Subcutaneous abdominal adipose tissue (tissue), 5 donors: ENCODE data around the gene KLHL13.

ENCODE experiments used
- H3K27ac ChIP-seq: one replicate; pipeline ENCODE4 v1.7.0; 2013; ENCODE audit warnings: low read depth, mild to moderate bottlenecking, inconsistent platforms, low read length, moderate library complexity
- H3K27me3 ChIP-seq, 5 donors: one replicate each; pipeline ENCODE4 v1.7.0; 2013; ENCODE audit warnings: low read length in 5 of 5, inconsistent platforms in 1 of 5; ENCODE audit not compliant: control insufficient read depth in 5 of 5, insufficient read depth in 4 of 5
- H3K36me3 ChIP-seq, 5 donors: one replicate each; pipeline ENCODE4 v1.7.0; 2013; ENCODE audit warnings: low read length in 5 of 5; ENCODE audit not compliant: control insufficient read depth in 5 of 5, insufficient read depth in 5 of 5
- H3K4me1 ChIP-seq, 5 donors: one replicate each; pipeline ENCODE4 v1.7.0; 2013; ENCODE audit warnings: low read length in 5 of 5, mild to moderate bottlenecking in 3 of 5, moderate library complexity in 1 of 5; ENCODE audit not compliant: control insufficient read depth in 5 of 5, insufficient read depth in 5 of 5
- H3K4me3 ChIP-seq, 5 donors: one replicate each; pipeline ENCODE4 v1.7.0; 2013; ENCODE audit warnings: low read length in 5 of 5, low read depth in 1 of 5
- H3K9ac ChIP-seq, 5 donors: one replicate each; pipeline ENCODE4 v1.7.0; 2013; ENCODE audit warnings: low read length in 5 of 5, mild to moderate bottlenecking in 4 of 5, moderate library complexity in 3 of 5
- H3K9me3 ChIP-seq, 5 donors: one replicate each; pipeline ENCODE4 v1.7.0; 2013; ENCODE audit warnings: low read length in 5 of 5; ENCODE audit not compliant: control insufficient read depth in 5 of 5
- donor health status: healthy.
- donor health status: healthy.
- donor health status: healthy.
- donor health status: healthy.
- donor health status: healthy.

KLHL13 gene

GRCh38 chrX:117998171-117998570, 118.4 kb downstream of the KLHL13 start:
- H3K9ac ChIP-seq = no peak overlapping the region
- peaks cover 0 to 4% (median 0%) of the 10 kb centered on the region in 5 donors for H3K27me3 ChIP-seq
- no peak overlapping the region for H3K27ac ChIP-seq
- H3K36me3 ChIP-seq = no peaks in the 10 kb centered on the region
- no peak overlapping the region for H3K4me3 ChIP-seq
- H3K4me1 ChIP-seq = no peaks in the 10 kb centered on the region
- H3K9me3 ChIP-seq = no peaks in the 10 kb centered on the region

GRCh38 chrX:117996918-117997480, 119.6 kb downstream of the KLHL13 start:
- no peak overlapping the region for H3K9ac ChIP-seq
- H3K36me3 ChIP-seq = no peaks in the 10 kb centered on the region
- H3K27me3 ChIP-seq = peaks cover 0 to 4% (median 0%) of the 10 kb centered on the region in 5 donors
- no peak overlapping the region for H3K27ac ChIP-seq
- no peaks in the 10 kb centered on the region for H3K4me1 ChIP-seq
- H3K9me3 ChIP-seq = no peaks in the 10 kb centered on the region
- H3K4me3 ChIP-seq = no peak overlapping the region

DNA sequence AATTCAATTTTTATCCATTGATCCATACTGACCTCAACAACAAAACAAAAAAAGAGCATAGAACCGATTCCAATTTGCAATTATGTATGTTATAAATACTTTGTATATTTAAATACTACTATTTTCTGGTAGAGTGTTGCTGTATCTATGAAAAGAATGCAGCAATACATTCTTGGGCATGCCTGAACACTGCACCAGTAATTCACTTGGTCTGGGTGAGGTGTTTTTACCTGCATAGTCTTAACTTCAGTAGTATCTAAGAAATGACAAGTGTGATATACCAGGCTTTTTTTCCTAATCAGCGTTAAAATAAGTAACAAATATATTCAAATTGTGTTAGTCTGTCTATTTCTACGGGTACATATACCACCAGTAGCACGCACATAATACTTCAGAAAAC, 120.2 kb downstream of the KLHL13 start:
- Histone ChIP-seq H3K4me3 (no peak overlapping the region), H3K9ac (no peak overlapping the region), H3K36me3 (no peaks in the 10 kb centered on the region), H3K27ac (no peak overlapping the region), H3K27me3 (peaks cover 0 to 4% (median 0%) of the 10 kb centered on the region in 5 donors), H3K4me1 (no peaks in the 10 kb centered on the region), H3K9me3 (no peaks in the 10 kb centered on the region)

DNA sequence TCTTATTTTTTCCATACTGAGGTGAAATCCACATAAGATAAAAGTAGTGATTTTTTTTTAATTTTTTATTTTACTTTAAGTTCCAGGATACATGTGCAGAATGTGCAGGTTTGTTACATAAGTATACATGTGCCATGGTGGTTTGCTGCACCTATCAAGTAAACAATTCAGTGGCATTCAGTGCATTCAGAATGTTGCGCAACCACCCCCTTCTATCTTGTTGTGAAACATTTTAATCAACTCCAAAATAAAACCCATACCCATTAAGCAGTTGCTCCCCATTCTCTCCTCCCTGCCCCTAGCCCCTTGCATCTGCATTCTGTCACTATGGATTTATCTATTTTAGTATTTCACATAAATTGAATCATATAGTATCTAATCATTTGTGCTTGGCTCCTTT, 121.2 kb downstream of the KLHL13 start:
- no peaks in the 10 kb centered on the region for H3K4me1 ChIP-seq
- no peak overlapping the region for H3K4me3 ChIP-seq
- H3K27me3 ChIP-seq = peaks cover 0 to 4% (median 0%) of the 10 kb centered on the region in 5 donors
- H3K36me3 ChIP-seq = no peaks in the 10 kb centered on the region
- H3K9me3 ChIP-seq = no peaks in the 10 kb centered on the region
- H3K27ac ChIP-seq = no peak overlapping the region
- H3K9ac ChIP-seq = no peak overlapping the region

DNA sequence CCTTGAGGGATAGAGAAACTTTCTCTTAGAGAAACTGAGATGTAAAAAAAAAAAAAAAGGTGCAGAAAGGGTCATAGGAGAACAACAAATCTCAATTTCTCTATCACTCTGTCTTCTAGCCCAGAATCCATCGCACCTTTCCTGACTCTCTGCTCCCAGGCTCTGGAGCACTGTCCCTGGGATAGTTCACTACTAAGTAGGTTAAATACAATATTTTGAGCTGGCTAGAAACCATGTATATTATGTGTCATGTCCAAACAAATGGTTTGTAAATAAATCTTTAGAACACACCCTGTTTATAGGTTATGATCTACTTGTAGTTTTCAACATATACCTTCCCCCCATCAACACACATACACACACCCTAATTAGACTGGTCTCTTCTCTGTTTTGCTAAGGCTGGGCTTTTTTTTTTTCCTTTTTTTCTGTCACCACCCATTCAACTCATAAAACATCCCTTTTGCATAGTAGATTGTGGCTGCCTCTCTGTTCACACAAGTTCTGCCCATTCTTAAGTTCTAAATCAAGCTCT, 124.4 kb downstream of the KLHL13 start:
- Histone ChIP-seq H3K9me3 (no peaks in the 10 kb centered on the region), H3K4me1 (no peaks in the 10 kb centered on the region), H3K4me3 (no peak overlapping the region), H3K27ac (no peak overlapping the region), H3K36me3 (no peaks in the 10 kb centered on the region), H3K27me3 (peaks cover 0 to 4% (median 0%) of the 10 kb centered on the region in 5 donors), H3K9ac (no peak overlapping the region)

DNA sequence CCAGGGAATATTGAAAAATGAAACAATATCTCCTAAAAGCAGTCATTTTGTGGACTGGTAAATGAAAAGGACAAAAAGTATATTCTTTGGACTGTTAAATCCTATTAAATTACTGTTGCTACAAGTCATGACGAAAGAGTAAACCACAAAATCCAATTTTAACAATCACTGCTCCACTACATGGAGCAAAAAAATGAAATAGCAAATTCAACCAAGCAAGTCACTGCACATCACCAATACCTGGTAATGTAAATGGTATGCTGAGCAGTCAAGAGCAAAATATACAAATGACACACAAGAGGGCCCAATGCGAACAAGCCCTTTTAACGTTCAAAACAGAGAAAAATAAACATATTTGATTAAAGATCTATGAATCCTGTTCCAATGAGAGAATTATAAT, 126.2 kb downstream of the KLHL13 start:
- H3K4me1 ChIP-seq = no peaks in the 10 kb centered on the region
- H3K27me3 ChIP-seq = no peaks in the 10 kb centered on the region
- no peaks in the 10 kb centered on the region for H3K36me3 ChIP-seq
- H3K4me3 ChIP-seq = no peak overlapping the region
- H3K9me3 ChIP-seq = no peaks in the 10 kb centered on the region
- H3K9ac ChIP-seq = no peak overlapping the region
- H3K27ac ChIP-seq = no peak overlapping the region

- H3K27me3 ChIP-seq = no peaks in the 10 kb centered on the region
- H3K4me3 ChIP-seq = no peak overlapping the region
- no peak overlapping the region for H3K27ac ChIP-seq
- H3K36me3 ChIP-seq = no peaks in the 10 kb centered on the region
- H3K9me3 ChIP-seq = no peaks in the 10 kb centered on the region
- H3K9ac ChIP-seq = no peak overlapping the region
- H3K4me1 ChIP-seq = no peaks in the 10 kb centered on the region
These were observed 127.1 kb downstream of the KLHL13 start for GRCh38 chrX:117989512-117989911.

- Histone ChIP-seq H3K27me3 (peaks cover 0 to 6% (median 0%) of the 10 kb centered on the region in 5 donors), H3K4me3 (no peak overlapping the region), H3K9ac (no peak overlapping the region), H3K36me3 (no peaks in the 10 kb centered on the region), H3K27ac (no peak overlapping the region), H3K4me1 (no peaks in the 10 kb centered on the region), H3K9me3 (no peaks in the 10 kb centered on the region)
These were observed 129.2 kb downstream of the KLHL13 start for GRCh38 chrX:117987373-117987772.

- Histone ChIP-seq H3K4me1 (no peaks in the 10 kb centered on the region), H3K36me3 (no peaks in the 10 kb centered on the region), H3K27me3 (peaks cover 0 to 6% (median 0%) of the 10 kb centered on the region in 5 donors), H3K9me3 (no peaks in the 10 kb centered on the region), H3K27ac (no peak overlapping the region), H3K9ac (no peak overlapping the region), H3K4me3 (no peak overlapping the region)
These were observed 131.4 kb downstream of the KLHL13 start for GRCh38 chrX:117985241-117985640.

GRCh38 chrX:117982694-117983392, 133.8 kb downstream of the KLHL13 start:
- Histone ChIP-seq H3K4me1 (no peaks in the 10 kb centered on the region), H3K9me3 (no peaks in the 10 kb centered on the region), H3K27me3 (peaks cover 0 to 6% (median 0%) of the 10 kb centered on the region in 5 donors), H3K4me3 (no peak overlapping the region), H3K36me3 (no peaks in the 10 kb centered on the region), H3K9ac (no peak overlapping the region), H3K27ac (no peak overlapping the region)
